ENCODE results near the gene NCKAP1.
"Not testable (repeated sequence)": the region's sequence is repeated elsewhere in the genome, so short reads cannot be mapped to it uniquely, and the experiment has no call there.

The NCKAP1 gene

DNA sequence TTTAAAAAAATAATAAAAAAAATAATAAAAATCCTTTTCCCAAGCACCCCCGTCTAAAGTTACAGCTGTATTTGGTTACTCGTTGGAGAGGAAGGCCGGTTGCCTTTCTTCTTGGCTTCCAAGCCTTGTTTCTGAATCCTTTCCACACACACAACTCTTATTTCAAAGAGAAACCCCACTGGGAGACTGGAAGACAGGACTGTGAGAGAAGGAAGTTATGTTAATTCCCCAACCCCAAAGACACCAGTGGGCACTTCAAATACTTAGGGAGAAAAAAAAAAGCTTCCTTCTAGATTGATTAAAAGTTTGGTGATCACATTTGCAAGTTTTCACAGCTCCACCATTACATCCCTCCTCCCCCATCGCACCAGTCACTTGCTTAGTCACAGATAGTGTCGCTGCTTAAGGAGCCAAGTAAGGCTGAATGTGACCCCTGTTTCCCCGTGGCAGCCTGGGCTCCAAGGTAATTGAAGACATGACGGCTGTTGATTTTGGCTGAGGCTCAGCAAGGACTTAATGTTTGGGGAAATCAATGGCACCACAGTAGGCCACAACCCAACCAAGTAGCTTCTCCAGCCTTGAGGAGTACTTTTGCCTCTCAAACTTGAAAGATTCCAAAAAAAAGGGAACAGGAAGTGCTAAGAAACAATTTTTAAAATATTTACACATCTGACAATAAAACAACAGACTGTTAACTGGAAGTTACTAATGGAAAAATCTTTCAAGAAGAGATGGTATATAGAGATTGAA is 131.0 kb downstream of the NCKAP1 start:
- DNase-seq (ENCODE audit: low read depth) = no peak

DNA sequence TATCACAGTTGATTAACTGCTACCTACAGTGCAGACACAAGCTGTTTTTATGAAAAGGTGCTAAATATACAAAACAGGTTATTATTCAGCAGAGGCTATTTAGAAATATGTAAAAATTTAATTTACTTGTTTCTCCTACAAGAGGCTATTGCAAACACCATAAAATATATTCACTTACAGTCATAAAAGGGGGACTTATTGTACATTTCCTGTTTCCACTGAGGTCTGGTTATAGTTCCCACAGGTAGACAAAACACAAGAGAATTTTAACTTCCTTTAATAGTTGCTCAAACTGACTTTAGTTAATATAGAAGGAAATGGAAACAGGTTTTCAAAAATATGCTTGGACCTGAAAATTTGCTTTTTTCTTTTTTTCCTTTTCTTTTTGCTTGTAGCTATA is 131.8 kb downstream of the NCKAP1 start:
- no peak for DNase-seq (ENCODE audit: low read depth)

DNA sequence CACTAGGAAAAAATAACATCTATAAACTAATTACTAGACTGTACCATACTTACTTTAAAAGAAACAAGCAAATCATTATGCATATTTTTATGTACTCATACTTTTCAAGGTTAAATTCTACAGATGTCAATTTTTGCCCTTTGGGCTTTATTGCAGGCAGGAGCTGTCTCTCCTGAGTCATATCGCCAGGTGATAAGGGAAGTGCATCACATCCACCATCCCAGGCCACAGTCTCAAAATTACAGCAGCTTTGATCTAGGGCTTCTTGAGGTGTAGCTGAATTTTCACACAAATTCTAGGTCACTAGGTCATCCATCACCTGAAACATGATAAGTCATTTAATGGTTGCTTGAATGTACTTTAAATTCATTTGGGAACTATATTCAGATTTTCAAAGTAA is 133.4 kb downstream of the NCKAP1 start:
- no peak for DNase-seq (ENCODE audit: low read depth)

DNA sequence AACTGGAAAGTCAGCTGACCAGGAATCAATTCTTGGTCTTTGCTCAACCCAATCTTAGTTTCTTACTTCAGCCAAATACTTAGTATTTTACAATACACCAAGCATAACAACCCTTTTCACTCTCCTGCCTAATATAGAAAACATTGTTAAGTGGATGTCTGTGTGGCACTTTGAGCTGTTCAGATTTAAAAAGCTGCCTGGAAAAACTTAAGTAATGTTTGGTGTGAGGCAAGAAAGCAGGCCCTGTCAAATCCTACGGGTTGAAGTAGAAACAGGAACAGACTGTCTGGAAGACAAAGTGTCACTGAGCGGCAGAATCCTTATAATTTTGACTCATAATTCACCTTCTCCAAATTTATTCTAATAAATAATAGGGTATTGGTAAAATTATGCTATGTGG is 134.7 kb downstream of the NCKAP1 start:
- no peak for DNase-seq (ENCODE audit: low read depth)

GRCh38 chr2:182901748-182902147 is 136.5 kb downstream of the NCKAP1 start:
- DNase-seq (ENCODE audit: low read depth) = no peak

DNA sequence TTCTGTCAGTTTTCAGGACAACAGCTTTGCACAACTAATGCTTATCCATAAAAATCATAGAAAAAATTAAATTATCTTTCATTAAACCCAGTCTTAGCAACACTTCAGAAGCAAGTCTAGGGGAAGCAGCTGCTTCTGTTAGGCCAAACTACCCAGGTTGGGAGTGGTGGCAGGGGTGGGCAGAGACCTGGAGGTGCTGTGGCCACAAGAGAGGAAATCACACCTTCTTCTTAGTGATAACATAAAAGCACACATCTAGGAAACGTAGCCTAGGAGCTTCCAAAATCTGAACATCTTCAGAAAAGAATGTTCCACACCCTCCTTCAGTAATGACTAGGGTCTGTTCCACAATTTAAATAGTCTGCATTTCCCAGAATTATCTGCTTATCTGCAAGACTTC is 139.5 kb downstream of the NCKAP1 start:
- no peak for DNase-seq (ENCODE audit: low read depth)

DNA sequence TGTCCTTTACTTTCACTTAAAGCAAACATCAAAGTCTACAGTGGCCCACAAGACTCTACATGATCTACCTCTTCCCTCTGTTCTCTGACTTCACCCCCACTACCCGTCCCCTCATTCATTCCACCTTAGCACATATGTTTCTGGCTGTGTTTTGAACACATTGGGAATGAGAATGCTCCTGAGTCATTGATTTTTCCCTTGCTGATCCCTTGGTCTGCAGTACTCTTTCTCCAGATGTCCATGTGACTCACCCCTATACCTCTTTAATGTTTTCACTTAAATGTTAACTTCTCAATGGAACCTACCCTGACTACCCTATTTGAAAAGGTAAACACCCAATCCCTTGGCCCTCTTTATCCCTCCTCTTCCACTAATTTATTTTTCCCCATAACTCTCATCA is 141.1 kb downstream of the NCKAP1 start:
- DNase-seq (ENCODE audit: low read depth) = peak; percentile 81

GRCh38 chr2:182895798-182896197 is 142.5 kb downstream of the NCKAP1 start:
- DNase-seq (ENCODE audit: low read depth) = no peak

DNA sequence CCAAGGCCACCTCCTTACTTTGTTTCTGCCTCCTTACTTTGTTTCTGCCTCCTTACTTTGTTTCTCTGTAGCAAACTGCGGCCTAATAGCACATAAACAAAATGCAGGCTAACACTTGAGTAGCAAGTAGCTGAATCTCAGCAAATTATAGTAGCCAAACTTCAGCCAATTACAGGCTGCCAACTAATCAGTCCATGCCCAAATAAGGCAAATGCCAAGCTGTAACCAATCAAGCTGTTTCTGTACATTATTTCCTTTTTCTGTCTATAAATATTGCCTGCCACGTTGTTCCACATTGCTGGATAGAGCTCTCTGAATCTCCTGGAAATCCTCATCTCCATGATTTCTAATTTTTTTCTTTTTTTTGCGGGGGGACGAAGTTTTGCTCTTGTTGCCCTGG is 143.1 kb downstream of the NCKAP1 start:
- DNase-seq (ENCODE audit: low read depth) = no peak

GRCh38 chr2:182894174-182894573 is 144.1 kb downstream of the NCKAP1 start:
- no peak for DNase-seq (ENCODE audit: low read depth)

- DNase-seq (ENCODE audit: low read depth) = no peak
Measured at GRCh38 chr2:182893666-182894065, 144.6 kb downstream of the NCKAP1 start.

GRCh38 chr2:182893035-182893434 is 145.2 kb downstream of the NCKAP1 start:
- not testable (repeated sequence) for DNase-seq (ENCODE audit: low read depth)

- DNase-seq (ENCODE audit: low read depth) = no peak
Measured at GRCh38 chr2:182891611-182892010, 146.6 kb downstream of the NCKAP1 start.

DNA sequence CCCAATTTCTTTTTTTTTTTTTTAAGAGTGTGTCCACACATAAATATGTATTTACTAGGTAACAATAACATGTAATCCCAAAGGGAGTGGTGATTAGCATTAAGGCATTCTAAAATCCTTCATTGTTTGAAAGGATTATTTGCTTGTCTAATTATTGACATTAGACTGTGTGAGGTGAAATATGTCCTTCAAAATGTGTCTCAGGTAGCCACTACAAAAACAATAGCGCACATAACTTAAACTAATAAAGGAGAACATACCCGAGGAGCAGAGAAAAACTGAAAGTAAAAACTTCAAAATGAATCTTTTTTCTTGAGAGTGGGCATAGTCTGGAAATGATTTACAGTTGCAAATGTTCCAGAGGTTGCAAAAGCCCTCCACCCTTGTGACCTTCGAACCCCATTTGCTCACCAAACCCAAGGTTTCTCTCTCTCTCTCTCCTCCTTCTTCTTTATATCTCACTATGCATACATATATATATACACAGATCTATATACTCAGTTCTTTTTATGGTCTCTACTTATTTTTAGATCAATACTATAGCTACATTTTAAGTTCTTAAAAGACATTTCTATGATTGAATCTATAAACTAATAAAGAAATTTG is 147.4 kb downstream of the NCKAP1 start:
- DNase-seq (ENCODE audit: low read depth) = no peak

GRCh38 chr2:182890305-182890704 is 148.0 kb downstream of the NCKAP1 start:
- DNase-seq (ENCODE audit: low read depth) = no peak

GRCh38 chr2:182887753-182888415 is 150.4 kb downstream of the NCKAP1 start:
- no peak for DNase-seq (ENCODE audit: low read depth)

DNA sequence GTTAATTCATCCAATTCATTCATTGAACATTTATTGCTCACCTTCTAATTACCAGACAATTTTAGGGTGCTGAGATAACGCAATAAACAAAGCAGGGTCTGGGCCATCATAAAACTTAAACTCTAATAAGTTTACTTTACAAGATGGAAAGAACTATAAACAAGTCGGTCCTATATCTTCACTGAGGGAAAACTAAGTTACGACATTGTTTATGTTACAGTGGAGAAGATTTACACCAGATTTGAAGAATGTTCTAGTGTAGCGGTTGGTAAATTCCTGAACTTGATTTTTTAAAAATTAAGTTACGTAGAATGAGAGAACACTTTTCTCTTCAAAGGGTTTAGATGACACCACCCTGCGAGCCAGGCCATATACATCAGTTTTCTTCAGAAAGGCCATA is 151.2 kb downstream of the NCKAP1 start:
- DNase-seq (ENCODE audit: low read depth) = no peak

DNA sequence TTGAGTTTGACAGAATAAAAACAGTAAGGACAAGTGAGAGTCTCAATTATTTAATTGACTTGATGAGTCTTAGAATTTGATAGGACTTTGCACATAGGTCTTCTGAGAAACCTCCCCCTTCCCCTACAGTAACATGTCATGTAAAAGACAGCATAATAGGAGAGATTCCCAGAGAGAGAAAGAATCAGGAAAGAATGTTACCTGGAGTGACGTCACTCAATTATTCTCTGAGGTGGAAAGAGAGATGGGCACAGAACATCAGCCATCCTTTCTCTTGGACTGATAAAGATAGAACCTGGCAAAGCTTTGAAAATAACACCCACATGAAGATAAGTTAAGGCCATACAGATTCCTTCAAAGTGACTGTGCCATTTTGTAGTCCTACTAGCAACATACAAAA is 152.5 kb downstream of the NCKAP1 start:
- DNase-seq (ENCODE audit: low read depth) = no peak

DNA sequence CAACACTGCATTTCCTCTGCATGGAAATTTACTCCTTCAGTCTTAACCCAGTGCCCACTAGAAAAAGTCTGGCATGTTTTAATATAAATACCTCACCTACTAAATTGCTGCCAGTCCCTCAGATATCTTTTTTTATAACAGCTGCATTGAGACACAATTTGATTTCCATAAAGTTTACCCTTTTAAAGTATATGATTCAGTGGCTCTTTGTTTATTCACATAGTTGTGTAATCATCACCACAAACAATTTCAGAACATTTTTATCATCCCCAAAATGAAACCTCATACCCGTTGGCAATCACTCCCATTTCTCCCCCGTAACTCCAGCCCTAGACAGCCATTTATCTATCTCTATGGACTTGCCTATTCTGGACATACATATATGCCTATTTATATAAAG is 154.8 kb downstream of the NCKAP1 start:
- DNase-seq (ENCODE audit: low read depth) = no peak

DNA sequence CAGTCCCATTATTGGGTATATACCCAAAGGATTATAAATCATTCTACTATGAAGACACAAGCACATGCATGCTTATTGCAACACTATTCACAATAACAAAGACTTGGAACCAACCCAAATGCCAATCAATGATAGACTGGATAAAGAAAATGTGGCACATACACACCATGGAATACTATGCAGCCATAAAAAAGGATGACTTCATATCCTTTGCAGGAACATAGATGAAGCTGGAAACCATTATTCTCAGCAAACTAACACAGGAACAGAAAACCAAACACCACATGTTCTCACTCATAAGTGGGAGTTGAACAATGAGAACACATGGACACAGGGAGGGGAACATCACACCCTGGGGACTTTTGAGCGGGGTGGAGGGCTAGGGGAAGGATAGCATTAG is 158.2 kb downstream of the NCKAP1 start:
- DNase-seq (ENCODE audit: low read depth) = not testable (repeated sequence)

DNA sequence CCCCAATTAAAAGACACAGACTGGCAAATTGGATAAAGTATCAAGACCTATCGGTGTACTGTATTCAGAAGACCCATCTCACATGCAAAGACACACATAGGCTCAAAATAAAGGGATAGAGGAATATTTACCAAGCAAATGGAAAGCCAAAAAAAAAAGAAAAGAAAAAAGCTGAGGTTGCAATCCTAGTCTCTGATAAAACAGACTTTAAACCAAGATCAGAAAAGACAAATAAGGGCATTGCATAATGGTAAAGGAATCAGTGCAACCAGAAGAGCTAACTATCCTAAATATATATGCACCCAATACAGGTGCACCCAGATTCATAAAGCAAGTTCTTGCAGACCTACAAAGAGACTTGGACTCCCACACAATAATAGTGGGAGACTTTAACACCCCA is 161.6 kb downstream of the NCKAP1 start:
- DNase-seq (ENCODE audit: low read depth) = not testable (repeated sequence)

- no peak for DNase-seq (ENCODE audit: low read depth)
Measured at GRCh38 chr2:182870227-182870626, 168.0 kb downstream of the NCKAP1 start.

GRCh38 chr2:182868054-182868796 is 170.0 kb downstream of the NCKAP1 start:
- no peak for DNase-seq (ENCODE audit: low read depth)
